Neural cell (in vitro differentiated cells): Measurements from ENCODE around the gene DTYMK. TPM values are rescaled to one million over a fixed set of nuclear protein-coding genes. Genes with fewer than 3 reads are reported as not detected.

ENCODE experiments used
- H2AFZ ChIP-seq: fragments of 200-600, 300-800 bp; sonication (generic), shearing (Covaris generic); 2 replicates; pipeline ENCODE4 v1.6.0; 2014; ENCODE audit warnings: low read depth, mild to moderate bottlenecking, antibody characterized with exemption, low read length, moderate library complexity
- H3F3A ChIP-seq: fragments of 200-600 bp; shearing (Covaris generic); 2 replicates; pipeline ENCODE4 v1.6.1; 2016; ENCODE audit warnings: mild to moderate bottlenecking, moderate library complexity, mixed read lengths, antibody characterized with exemption, low read length; ENCODE audit not compliant: insufficient read depth, poor library complexity, severe bottlenecking
- H3K27ac ChIP-seq: fragments of 200-600, 300-800 bp; sonication (generic), shearing (Covaris generic); 2 replicates; pipeline ENCODE4 v1.5.1; 2014; ENCODE audit warnings: mild to moderate bottlenecking, low read length, moderate library complexity
- H3K27me3 ChIP-seq: fragments of 300-800, 200-600 bp; sonication (generic), shearing (Covaris generic); 2 replicates; pipeline ENCODE4 v1.6.0; 2014; ENCODE audit warnings: mild to moderate bottlenecking, low read depth, low read length, moderate library complexity; ENCODE audit not compliant: insufficient read depth
- H3K36me3 ChIP-seq: fragments of 300-800, 200-600 bp; sonication (generic), shearing (Covaris generic); 2 replicates; pipeline ENCODE4 v1.5.1; 2014; ENCODE audit warnings: mild to moderate bottlenecking, antibody characterized with exemption, low read length, moderate library complexity; ENCODE audit not compliant: insufficient read depth
- H3K4me2 ChIP-seq: fragments of 300-800, 200-600 bp; sonication (generic), shearing (Covaris generic); 2 replicates; pipeline ENCODE4 v1.6.0; 2014; ENCODE audit warnings: mild to moderate bottlenecking, low read length
- H3K4me3 ChIP-seq: fragments of 300-800, 200-600 bp; sonication (generic), shearing (Covaris generic); 2 replicates; pipeline ENCODE4 v1.5.1; 2014; ENCODE audit warnings: mild to moderate bottlenecking, low read length, moderate library complexity
- H3K79me2 ChIP-seq: fragments of 200-600 bp; shearing (Covaris generic); replicated peaks from 2 replicates; pipeline ENCODE4 v1.6.0; 2014; ENCODE audit warnings: mild to moderate bottlenecking, low read length, moderate library complexity; ENCODE audit not compliant: insufficient read depth
- H3K9ac ChIP-seq: fragments of 300-800, 200-600 bp; sonication (generic), shearing (Covaris generic); 2 replicates; pipeline ENCODE4 v1.6.1; 2016; ENCODE audit warnings: mild to moderate bottlenecking, low read length, mixed read lengths
- H3K9me2 ChIP-seq: fragments of 200-600 bp; shearing (Covaris generic); 2 replicates; pipeline ENCODE4 v1.6.1; 2016; ENCODE audit warnings: mild to moderate bottlenecking, low read length, mixed read lengths; ENCODE audit not compliant: insufficient read depth
- H3K9me3 ChIP-seq: fragments of 200-600, 300-800 bp; sonication (generic), shearing (Covaris generic); 2 replicates; pipeline ENCODE4 v1.6.1; 2016; ENCODE audit warnings: mild to moderate bottlenecking, mixed run types, low read length, moderate library complexity, mixed read lengths
- H4K20me1 ChIP-seq: fragments of 200-600 bp; shearing (Covaris generic); 2 replicates; pipeline ENCODE4 v1.6.1; 2016; ENCODE audit warnings: mild to moderate bottlenecking, mixed run types; ENCODE audit not compliant: insufficient read depth
- EP300 ChIP-seq: fragments of 450-650 bp; conservative IDR thresholded peaks from 2 replicates; pipeline ENCODE4 v1.6.1; 2014; ENCODE audit warnings: antibody characterized with exemption, mild to moderate bottlenecking, moderate library complexity; ENCODE audit not compliant: poor library complexity, severe bottlenecking
- EZH2 ChIP-seq: fragments of 200-600, 300-800 bp; shearing (Covaris generic), sonication (generic); IDR thresholded peaks from 2 replicates; pipeline ENCODE4 v1.6.1; 2014; ENCODE audit warnings: antibody characterized with exemption, low read length, borderline replicate concordance, mild to moderate bottlenecking; ENCODE audit not compliant: insufficient read depth, poor library complexity, severe bottlenecking
- MXI1 ChIP-seq: fragments of 450-650 bp; conservative IDR thresholded peaks from 2 replicates; pipeline ENCODE4 v1.6.1; 2014; ENCODE audit warnings: antibody characterized with exemption, mild to moderate bottlenecking; ENCODE audit not compliant: poor library complexity, severe bottlenecking
- POLR2AphosphoS5 ChIP-seq: IDR thresholded peaks from 2 replicates; pipeline ENCODE4 v1.6.1; 2012
- RAD21 ChIP-seq: fragments of 450-650 bp; conservative IDR thresholded peaks from 2 replicates; pipeline ENCODE4 v1.6.1; 2014; ENCODE audit warnings: antibody characterized with exemption, mild to moderate bottlenecking, moderate library complexity
- REST ChIP-seq: IDR thresholded peaks from 2 replicates; pipeline ENCODE4 v1.6.1; 2012; ENCODE audit warnings: borderline replicate concordance
- SMC3 ChIP-seq: fragments of 450-650 bp; conservative IDR thresholded peaks from 2 replicates; pipeline ENCODE4 v1.6.1; 2014; ENCODE audit warnings: antibody characterized with exemption, mild to moderate bottlenecking, moderate library complexity; ENCODE audit not compliant: poor library complexity
- TAF1 ChIP-seq: IDR thresholded peaks from 2 replicates; pipeline ENCODE4 v1.6.1; 2012; ENCODE audit warnings: low read depth
- polyA plus RNA-seq: library from polyadenylated mRNA; depleted of rRNA; stranded (reverse); fragments of >200 nt; gene quantifications from 2 replicates; pipeline ENCODE4 v1.2.3, GENCODE V29; 2014
- TF ChIP-seq, protein P1 (sequence below): fragments of 450-650 bp; IDR thresholded peaks from 2 replicates; pipeline ENCODE4 v1.5.1; 2014; ENCODE audit warnings: antibody characterized with exemption, mild to moderate bottlenecking, moderate library complexity; ENCODE audit not compliant: poor library complexity, severe bottlenecking

The DTYMK gene
- polyA plus RNA-seq, 1 donor from 2014 or later, result 33.5 TPM

DNA sequence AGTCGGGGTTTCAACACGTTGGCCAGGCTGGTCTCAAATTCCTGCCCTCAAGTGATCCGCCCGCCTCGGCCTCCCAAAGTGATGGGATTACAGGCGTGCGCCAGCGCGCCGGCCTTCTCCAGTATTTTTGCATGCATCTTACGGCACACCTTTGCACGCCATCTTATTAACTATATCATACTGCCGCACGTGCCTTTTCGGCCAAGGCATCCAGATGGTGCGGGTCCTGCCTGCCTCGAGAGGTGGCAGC, 14.5 kb upstream of the DTYMK start:
- H3K9ac ChIP-seq, result peak overlapping the region; percentile 64
- no peaks in the 10 kb centered on the region for H3K9me2 ChIP-seq
- H3K27ac ChIP-seq, result peak overlapping the region; percentile 8

DNA sequence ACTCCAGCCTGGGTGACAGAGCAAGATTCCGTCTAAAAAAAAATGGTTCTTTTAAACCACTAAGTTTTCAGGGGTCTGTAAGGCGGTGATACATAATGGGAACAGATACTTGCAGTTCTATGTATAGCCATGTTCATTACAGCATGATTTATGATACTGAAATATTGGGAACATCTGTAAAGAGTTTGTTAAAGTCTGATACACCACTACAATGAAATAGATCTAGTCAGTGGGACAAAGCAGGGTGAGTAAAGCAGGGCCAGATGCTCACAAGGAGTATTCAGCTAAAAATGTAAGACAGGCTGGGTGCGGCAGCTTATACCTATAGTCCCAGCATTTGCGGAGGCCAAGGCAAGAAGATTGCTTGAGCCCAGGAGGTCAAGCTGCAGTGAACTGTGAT, 9.0 kb upstream of the DTYMK start:
- Histone ChIP-seq H3K9me3 (no peaks in the 10 kb centered on the region), H4K20me1 (no peaks in the 10 kb centered on the region), H3K4me2 (no peak overlapping the region), H3K4me3 (no peak overlapping the region), H3K9ac (no peak overlapping the region), H2AFZ (no peak overlapping the region), H3K36me3 (no peaks in the 10 kb centered on the region), H3K27ac (no peak overlapping the region), H3K79me2 (no peaks in the 10 kb centered on the region), H3F3A (no peaks in the 10 kb centered on the region), H3K9me2 (no peaks in the 10 kb centered on the region), H3K27me3 (no peaks in the 10 kb centered on the region)
- TF ChIP-seq TAF1, result no peak
- TF ChIP-seq REST, result no peak
- no peak for TF ChIP-seq EP300
- TF ChIP-seq SMC3, result no peak
- TF ChIP-seq POLR2AphosphoS5, result no peak
- no peak for TF ChIP-seq EZH2
- TF ChIP-seq, protein P1, sequence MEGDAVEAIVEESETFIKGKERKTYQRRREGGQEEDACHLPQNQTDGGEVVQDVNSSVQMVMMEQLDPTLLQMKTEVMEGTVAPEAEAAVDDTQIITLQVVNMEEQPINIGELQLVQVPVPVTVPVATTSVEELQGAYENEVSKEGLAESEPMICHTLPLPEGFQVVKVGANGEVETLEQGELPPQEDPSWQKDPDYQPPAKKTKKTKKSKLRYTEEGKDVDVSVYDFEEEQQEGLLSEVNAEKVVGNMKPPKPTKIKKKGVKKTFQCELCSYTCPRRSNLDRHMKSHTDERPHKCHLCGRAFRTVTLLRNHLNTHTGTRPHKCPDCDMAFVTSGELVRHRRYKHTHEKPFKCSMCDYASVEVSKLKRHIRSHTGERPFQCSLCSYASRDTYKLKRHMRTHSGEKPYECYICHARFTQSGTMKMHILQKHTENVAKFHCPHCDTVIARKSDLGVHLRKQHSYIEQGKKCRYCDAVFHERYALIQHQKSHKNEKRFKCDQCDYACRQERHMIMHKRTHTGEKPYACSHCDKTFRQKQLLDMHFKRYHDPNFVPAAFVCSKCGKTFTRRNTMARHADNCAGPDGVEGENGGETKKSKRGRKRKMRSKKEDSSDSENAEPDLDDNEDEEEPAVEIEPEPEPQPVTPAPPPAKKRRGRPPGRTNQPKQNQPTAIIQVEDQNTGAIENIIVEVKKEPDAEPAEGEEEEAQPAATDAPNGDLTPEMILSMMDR, result no peak
- no peak for TF ChIP-seq MXI1
- no peak for TF ChIP-seq RAD21

More for the DNA sequence above, 14.5 kb upstream of the DTYMK start:
- no peaks in the 10 kb centered on the region for H3K9me3 ChIP-seq
- H3K79me2 ChIP-seq, result peaks cover 8% of the 10 kb centered on the region
- peak overlapping the region; percentile 19 for H3K4me2 ChIP-seq
- H3F3A ChIP-seq, result no peaks in the 10 kb centered on the region
- no peaks in the 10 kb centered on the region for H3K36me3 ChIP-seq
- H2AFZ ChIP-seq, result no peak overlapping the region
- H4K20me1 ChIP-seq, result no peaks in the 10 kb centered on the region
- H3K4me3 ChIP-seq, result peak overlapping the region; percentile 87
- TF ChIP-seq EZH2 (no peak), RAD21 (peak; percentile 47)
- no peaks in the 10 kb centered on the region for H3K27me3 ChIP-seq

DNA sequence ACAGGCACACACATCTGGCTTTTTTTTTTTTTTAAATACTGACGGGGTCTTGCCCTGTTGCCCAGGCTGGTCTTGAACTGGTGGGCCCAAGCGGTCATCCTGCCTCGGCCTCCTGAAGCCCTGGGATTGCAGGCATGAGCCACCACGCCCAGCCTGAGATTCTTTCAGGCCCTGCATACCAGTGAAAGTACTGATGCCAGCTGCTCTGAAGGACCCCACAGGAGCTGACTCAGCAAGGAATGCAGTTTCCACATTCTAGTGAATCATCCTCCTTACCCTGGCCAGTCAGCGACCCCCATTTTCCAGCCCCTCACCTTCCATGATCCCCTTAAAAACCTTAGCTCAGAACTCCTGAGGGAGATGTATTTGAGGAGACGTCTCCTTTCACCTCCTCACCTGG, 5.8 kb upstream of the DTYMK start:
- H3K27ac ChIP-seq, result no peak overlapping the region
- H2AFZ ChIP-seq, result no peak overlapping the region
- no peaks in the 10 kb centered on the region for H3F3A ChIP-seq
- no peaks in the 10 kb centered on the region for H3K9me2 ChIP-seq
- H3K27me3 ChIP-seq, result no peaks in the 10 kb centered on the region
- no peak overlapping the region for H3K4me2 ChIP-seq
- H3K36me3 ChIP-seq, result no peaks in the 10 kb centered on the region
- no peaks in the 10 kb centered on the region for H4K20me1 ChIP-seq
- no peak overlapping the region for H3K9ac ChIP-seq
- no peak overlapping the region for H3K4me3 ChIP-seq
- TF ChIP-seq TAF1 (no peak), EP300 (no peak), RAD21 (no peak), EZH2 (no peak), POLR2AphosphoS5 (no peak)
- TF ChIP-seq, protein P1, result no peak
- no peaks in the 10 kb centered on the region for H3K9me3 ChIP-seq
- peaks cover 5% of the 10 kb centered on the region for H3K79me2 ChIP-seq
